Measurements from ENCODE around the gene SPOCK2.

DNA sequence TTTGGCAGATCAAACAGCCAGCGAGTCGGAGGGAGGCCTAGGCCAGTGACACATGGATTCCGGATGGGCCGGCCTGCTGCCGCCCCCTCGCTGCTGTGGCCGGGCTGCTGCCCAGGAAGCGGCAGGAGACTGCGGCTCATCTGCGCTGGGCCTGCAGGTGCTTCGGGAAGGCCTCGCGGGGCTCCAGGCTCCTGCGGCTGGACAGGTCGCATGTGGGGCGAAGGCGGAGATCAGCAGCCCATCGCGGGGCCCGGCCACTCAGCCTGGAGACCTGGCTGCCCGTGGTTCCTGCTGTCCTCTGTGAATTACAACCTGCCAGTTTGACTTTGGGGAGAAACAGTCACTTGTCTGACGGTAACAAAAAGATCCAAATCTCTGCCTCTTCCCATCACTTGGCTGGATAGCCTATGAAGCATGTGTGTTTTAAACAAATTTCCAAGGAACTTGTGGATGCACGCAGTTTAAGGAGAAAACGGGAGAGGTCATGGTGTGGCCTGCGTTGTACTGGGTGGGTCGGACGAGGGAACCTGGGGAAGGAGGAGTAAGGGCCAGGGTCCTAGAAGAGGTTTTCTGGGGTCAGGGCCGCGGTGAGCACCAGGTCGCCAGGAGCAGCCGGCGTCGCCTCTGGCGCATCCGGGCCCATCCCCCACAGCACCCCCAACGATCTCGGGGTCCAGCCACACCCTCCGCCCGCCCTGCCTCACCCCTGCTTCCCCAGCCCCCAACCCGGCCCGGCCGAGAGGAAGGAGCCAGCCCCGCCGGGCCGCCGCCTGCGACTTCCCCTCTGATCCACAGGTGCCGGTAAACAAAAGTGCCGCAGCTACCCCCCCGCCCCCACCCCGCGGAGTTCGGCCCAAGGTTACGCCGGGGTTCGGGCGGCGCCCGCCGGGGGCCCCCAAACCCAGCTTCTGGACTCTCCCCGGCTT lies 1.6 kb downstream of the SPOCK2 start:
- TF ChIP-seq, protein P1, sequence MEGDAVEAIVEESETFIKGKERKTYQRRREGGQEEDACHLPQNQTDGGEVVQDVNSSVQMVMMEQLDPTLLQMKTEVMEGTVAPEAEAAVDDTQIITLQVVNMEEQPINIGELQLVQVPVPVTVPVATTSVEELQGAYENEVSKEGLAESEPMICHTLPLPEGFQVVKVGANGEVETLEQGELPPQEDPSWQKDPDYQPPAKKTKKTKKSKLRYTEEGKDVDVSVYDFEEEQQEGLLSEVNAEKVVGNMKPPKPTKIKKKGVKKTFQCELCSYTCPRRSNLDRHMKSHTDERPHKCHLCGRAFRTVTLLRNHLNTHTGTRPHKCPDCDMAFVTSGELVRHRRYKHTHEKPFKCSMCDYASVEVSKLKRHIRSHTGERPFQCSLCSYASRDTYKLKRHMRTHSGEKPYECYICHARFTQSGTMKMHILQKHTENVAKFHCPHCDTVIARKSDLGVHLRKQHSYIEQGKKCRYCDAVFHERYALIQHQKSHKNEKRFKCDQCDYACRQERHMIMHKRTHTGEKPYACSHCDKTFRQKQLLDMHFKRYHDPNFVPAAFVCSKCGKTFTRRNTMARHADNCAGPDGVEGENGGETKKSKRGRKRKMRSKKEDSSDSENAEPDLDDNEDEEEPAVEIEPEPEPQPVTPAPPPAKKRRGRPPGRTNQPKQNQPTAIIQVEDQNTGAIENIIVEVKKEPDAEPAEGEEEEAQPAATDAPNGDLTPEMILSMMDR (IDR thresholded peaks at IDR 0.05) = no peak
- no peak for TF ChIP-seq POLR2A (IDR thresholded peaks at IDR 0.05)

All from lower leg skin (tissue), 3 donors.